OCI-LY7 (cell line): Measurements from ENCODE around the gene DIAPH2. TPM values are rescaled to one million over a fixed set of nuclear protein-coding genes. Genes with fewer than 3 reads are reported as not detected.

Source experiments
- BruUV-seq: library from RNA; stranded (reverse); fragments of 400-500 nt; replicated peaks from 2 replicates; lab custom pipeline; 2021; lab: Mats Ljungman, UMichigan
- CTCF ChIA-PET: fragments of 300-600 bp; sonication (Branson Sonifier 250); formaldehyde crosslinking; loops from one replicate; lab custom pipeline; 2022; ENCODE audit warnings: antibody characterized with exemption; ENCODE audit not compliant: unreplicated experiment; lab: Charles Lee
- POLR2A ChIA-PET: fragments of 300-600 bp; sonication (Branson Sonifier 250); formaldehyde crosslinking; loops from one replicate; lab custom pipeline; 2022; ENCODE audit warnings: antibody characterized with exemption; lab: Charles Lee
- DNase-seq: peaks from one replicate; pipeline ENCODE4 v3.0.0-alpha.2; 2015; ENCODE audit warnings: low spot score
- H2AFZ ChIP-seq: fragments of 200-600 bp; sonication (generic), shearing (Covaris generic); 2 replicates; pipeline ENCODE4 v1.6.1; 2014; ENCODE audit warnings: mild to moderate bottlenecking, antibody characterized with exemption, low read length, moderate library complexity
- H3K27ac ChIP-seq: fragments of 200-600 bp; sonication (generic); 2 replicates; pipeline ENCODE4 v1.5.1; 2014; ENCODE audit warnings: mixed run types, low read depth, mild to moderate bottlenecking, moderate library complexity, low read length, inconsistent platforms; ENCODE audit not compliant: poor library complexity, severe bottlenecking
- H3K36me3 ChIP-seq: fragments of 200-600 bp; sonication (generic); 2 replicates; pipeline ENCODE4 v1.6.1; 2014; ENCODE audit warnings: mild to moderate bottlenecking, antibody characterized with exemption, low read length, moderate library complexity, mixed read lengths; ENCODE audit not compliant: insufficient read depth
- H3K4me1 ChIP-seq: fragments of 200-600 bp; sonication (generic); 2 replicates; pipeline ENCODE4 v1.5.1; 2014; ENCODE audit warnings: mild to moderate bottlenecking, low read length; ENCODE audit not compliant: insufficient read depth, poor library complexity, severe bottlenecking
- H3K4me2 ChIP-seq: fragments of 200-600 bp; sonication (generic); 2 replicates; pipeline ENCODE4 v1.6.1; 2014; ENCODE audit warnings: mild to moderate bottlenecking, low read length
- H3K4me3 ChIP-seq: fragments of 200-600 bp; sonication (generic); 2 replicates; pipeline ENCODE4 v1.5.1; 2014; ENCODE audit warnings: mild to moderate bottlenecking, low read depth, low read length; ENCODE audit not compliant: poor library complexity, severe bottlenecking
- H3K79me2 ChIP-seq: fragments of 200-600 bp; sonication (generic); 2 replicates; pipeline ENCODE4 v1.6.1; 2016; ENCODE audit warnings: low read depth, mild to moderate bottlenecking, low read length, moderate library complexity, mixed read lengths; ENCODE audit not compliant: insufficient read depth
- H3K9me2 ChIP-seq: fragments of 200-600 bp; sonication (generic); 2 replicates; pipeline ENCODE4 v1.6.1; 2016; ENCODE audit warnings: mild to moderate bottlenecking, low read length, mixed read lengths; ENCODE audit not compliant: insufficient read depth
- H3K9me3 ChIP-seq: fragments of 200-600 bp; sonication (generic); 2 replicates; pipeline ENCODE4 v1.6.1; 2014; ENCODE audit warnings: mild to moderate bottlenecking, mixed run types, low read length, mixed read lengths
- H4K20me1 ChIP-seq: fragments of 200-600 bp; sonication (generic); 2 replicates; pipeline ENCODE4 v1.6.1; 2014; ENCODE audit warnings: mild to moderate bottlenecking, antibody characterized with exemption, low read length, moderate library complexity, mixed read lengths; ENCODE audit not compliant: insufficient read depth
- CTCF ChIP-seq: fragments of 200-600 bp; sonication (generic); conservative IDR thresholded peaks from 2 replicates; pipeline ENCODE4 v1.5.1; 2014; ENCODE audit warnings: mild to moderate bottlenecking, antibody characterized with exemption, low read length, moderate library complexity, mixed read lengths
- EZH2phosphoT487 ChIP-seq: fragments of 200-600 bp; sonication (generic); IDR thresholded peaks from 2 replicates; pipeline ENCODE4 v1.6.1; 2018; ENCODE audit warnings: low read depth, borderline replicate concordance, mild to moderate bottlenecking, mixed run types, antibody characterized with exemption, low read length, moderate library complexity, mixed read lengths
- intact Hi-C: fragments of 100-400 bp; cut with micrococcal nuclease; formaldehyde crosslinking; loops from one replicate; pipeline ENCODE4 v1.10.0; 2022; ENCODE audit not compliant: unreplicated experiment
- total RNA-seq, 2 experiments: library from RNA; depleted of rRNA in 1 of 2; stranded (reverse); fragments of >200 nt in 1 of 2; shearing (Covaris generic) in 1 of 2; gene quantifications; 2 replicates each; pipeline ENCODE4 v1.2.3, GENCODE V29; 2014 to 2022

DIAPH2 gene
- total RNA-seq, 2 experiments from 2014 or later = 21.3 to 21.5 TPM

GRCh38 chrX:97230948-97231347 is 546.3 kb downstream of the DIAPH2 start:
- Histone ChIP-seq H2AFZ (no peak overlapping the region), H3K4me1 (peaks cover 9% of the 10 kb centered on the region), H3K36me3 (no peaks in the 10 kb centered on the region), H3K79me2 (no peaks in the 10 kb centered on the region), H3K9me2 (no peaks in the 10 kb centered on the region), H4K20me1 (no peaks in the 10 kb centered on the region), H3K9me3 (no peaks in the 10 kb centered on the region), H3K27ac (no peak overlapping the region), H3K4me2 (no peak overlapping the region), H3K4me3 (no peak overlapping the region)
- intact Hi-C loops = no loop called here
- BruUV-seq = no TSS peak
- ChIA-PET CTCF (no interaction called here), POLR2A (no interaction called here)
- DNase-seq = no peak
- TF ChIP-seq CTCF (no peak), EZH2phosphoT487 (no peak)

- no peak for DNase-seq
These were observed 549.9 kb downstream of the DIAPH2 start for GRCh38 chrX:97234471-97235081.

More at GRCh38 chrX:97234471-97235081, 549.9 kb downstream of the DIAPH2 start:
- ChIA-PET CTCF (no interaction called here), POLR2A (no interaction called here)
- Histone ChIP-seq H3K4me3 (no peak overlapping the region), H3K4me1 (no peaks in the 10 kb centered on the region), H3K27ac (no peak overlapping the region), H3K9me2 (no peaks in the 10 kb centered on the region), H3K79me2 (no peaks in the 10 kb centered on the region), H4K20me1 (no peaks in the 10 kb centered on the region), H2AFZ (no peak overlapping the region), H3K9me3 (no peaks in the 10 kb centered on the region), H3K36me3 (no peaks in the 10 kb centered on the region), H3K4me2 (no peak overlapping the region)
- BruUV-seq = no TSS peak
- TF ChIP-seq EZH2phosphoT487 (no peak), CTCF (no peak)
- intact Hi-C loops = no loop called here
